ELR (cell line): ENCODE data around the gene EPHB1.
"Not testable (repeated sequence)": the region's sequence is repeated elsewhere in the genome, so short reads cannot be mapped to it uniquely, and the experiment has no call there.

Experiments used
- DNase-seq: peaks from one replicate; pipeline ENCODE4 v3.0.0-alpha.2; 2015; ENCODE audit warnings: low read depth

Gene EPHB1

GRCh38 chr3:135050536-135050935 is 255.5 kb downstream of the EPHB1 start:
- DNase-seq = no peak

- no peak for DNase-seq
Measured at GRCh38 chr3:135051409-135051973, 256.4 kb downstream of the EPHB1 start.

- no peak for DNase-seq
Measured at GRCh38 chr3:135055449-135055848, 260.4 kb downstream of the EPHB1 start.

DNA sequence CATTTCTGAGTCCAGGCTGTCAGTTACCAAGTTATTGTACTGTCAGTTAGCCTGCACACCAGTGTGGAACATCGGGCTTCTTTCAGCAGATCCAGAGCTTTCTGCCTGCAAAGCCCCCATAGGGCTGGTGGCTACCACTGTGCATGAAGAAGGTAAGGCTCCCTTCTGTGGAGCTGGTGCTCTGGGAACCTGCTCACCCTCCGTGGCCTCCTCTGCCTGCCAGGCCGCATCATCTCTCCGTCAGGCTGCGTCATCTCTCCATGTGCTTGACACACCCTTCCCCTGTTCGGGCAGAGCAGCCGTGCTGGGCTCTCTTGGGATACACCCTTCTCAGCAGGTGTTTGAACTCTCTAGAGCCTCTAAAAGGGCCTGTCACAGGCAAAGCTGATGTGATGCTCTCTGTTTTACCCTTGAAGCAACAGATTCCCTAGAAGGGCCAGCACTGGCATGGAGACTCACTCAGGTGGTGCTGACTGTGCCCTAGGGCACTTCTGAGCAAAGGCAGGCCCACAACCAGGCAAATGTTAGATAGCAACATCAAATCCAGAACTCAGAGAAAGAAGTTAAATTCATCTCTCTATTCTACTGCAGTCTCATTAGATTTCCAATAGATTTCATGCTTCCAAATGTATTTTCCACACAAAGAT is 261.1 kb downstream of the EPHB1 start:
- no peak for DNase-seq

GRCh38 chr3:135056733-135057310 is 261.8 kb downstream of the EPHB1 start:
- DNase-seq = no peak

DNA sequence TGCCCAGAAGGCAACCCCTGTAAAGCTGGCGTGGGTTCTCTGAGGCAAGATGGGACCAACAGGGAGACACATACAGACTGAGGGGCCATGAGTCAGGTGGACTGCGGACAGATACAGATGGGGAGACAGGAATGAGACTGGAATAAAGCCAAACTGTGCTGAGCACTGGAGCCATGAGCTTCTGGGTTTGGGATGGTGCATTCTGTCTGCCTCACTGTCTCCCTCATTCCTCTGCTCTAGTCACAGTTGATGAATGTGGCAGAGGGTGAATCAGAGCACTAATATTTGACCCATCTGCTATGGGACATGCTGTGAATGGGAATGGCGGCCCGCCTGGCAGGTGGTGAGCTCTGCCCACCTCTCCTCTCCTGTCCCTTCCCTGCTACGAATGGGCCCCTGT is 262.9 kb downstream of the EPHB1 start:
- no peak for DNase-seq

- DNase-seq = no peak
Measured at GRCh38 chr3:135059580-135059979, 264.5 kb downstream of the EPHB1 start.

DNA sequence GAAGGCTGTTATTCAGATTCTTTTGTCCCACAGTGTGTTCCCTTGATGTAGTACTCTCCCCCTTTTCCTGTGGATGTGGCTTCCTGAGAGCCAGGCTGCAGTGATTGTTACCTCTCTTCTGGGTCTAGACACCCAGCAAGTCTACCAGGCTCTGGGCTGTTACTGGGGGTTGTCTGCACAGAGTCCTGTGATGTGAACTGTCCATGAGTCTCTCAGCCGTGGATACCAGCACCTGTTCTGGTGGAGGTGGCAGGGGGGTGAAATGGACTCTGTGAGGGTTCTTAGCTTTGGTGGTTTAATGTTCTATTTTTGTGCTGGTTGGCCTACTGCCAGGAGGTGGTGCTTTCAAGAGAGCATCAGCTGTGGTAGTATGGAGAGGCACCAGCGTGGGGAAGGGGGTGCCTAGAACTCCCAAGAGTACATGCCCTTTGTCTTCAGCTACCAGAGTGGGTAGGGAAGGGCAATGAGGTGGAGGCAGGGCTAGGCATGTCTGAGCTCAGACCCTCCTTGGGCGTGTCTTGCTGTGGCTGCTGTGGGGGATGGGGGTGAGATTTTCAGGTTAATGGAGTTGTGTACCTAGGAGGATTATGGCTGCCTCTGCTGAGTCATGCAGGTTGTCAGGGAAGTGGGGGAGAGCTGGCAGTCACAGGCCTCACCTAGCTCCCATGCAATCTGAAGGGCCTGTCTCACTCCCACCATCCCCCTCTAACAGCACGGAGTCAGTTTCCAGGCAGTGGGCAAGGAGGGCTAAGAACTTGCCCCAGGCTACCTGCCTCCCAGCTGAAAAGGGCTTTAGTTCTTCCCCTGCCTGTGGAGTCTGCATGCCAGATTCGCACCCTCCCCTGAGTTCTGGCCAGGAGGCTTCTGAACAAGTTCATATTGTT is 272.0 kb downstream of the EPHB1 start:
- DNase-seq = not testable (repeated sequence)

GRCh38 chr3:135068011-135068410 is 273.0 kb downstream of the EPHB1 start:
- no peak for DNase-seq

DNA sequence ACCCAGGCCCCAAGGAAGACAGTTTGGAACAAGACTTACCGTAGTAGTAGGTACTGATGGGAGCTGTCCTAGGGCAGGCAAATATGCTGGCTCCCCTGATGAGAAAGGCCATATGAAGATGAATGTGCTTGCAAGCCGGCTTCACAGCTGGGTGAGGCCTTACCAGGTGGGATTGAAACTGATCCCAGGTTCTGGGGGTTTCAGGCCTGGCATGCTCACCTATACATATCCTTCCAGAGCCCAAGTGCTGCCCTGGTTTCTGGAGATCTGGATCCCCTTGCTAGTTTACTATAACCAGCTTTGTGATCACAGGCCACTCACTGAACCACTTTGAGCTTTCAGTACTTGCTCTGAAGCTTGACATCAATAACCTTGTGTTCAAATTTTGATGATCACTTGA is 274.3 kb downstream of the EPHB1 start:
- no peak for DNase-seq

- no peak for DNase-seq
Measured at GRCh38 chr3:135071483-135071882, 276.4 kb downstream of the EPHB1 start.

- DNase-seq = no peak
Measured at GRCh38 chr3:135072431-135072830, 277.4 kb downstream of the EPHB1 start.

GRCh38 chr3:135075157-135075556 is 280.1 kb downstream of the EPHB1 start:
- DNase-seq = no peak

GRCh38 chr3:135076341-135076740 is 281.3 kb downstream of the EPHB1 start:
- no peak for DNase-seq

DNA sequence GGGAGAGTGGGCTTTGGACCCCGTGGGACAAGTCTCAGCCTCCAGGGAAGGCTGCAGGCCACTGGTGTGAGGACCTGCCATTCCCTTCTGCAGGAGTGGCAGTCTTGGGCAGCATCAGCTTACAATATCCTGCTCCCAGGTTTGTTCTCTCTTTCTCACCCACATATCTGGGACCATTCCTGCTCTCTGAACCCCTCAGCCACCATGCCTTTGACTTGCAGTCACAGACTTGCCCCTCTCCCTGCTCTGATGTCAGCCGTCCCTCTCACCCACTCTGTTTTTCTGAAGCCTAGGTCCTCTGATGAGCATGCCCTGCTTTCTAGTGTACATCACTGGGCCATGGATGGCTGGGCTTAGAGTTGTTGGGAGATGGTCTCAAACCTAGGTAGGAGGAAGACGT is 282.1 kb downstream of the EPHB1 start:
- no peak for DNase-seq

DNA sequence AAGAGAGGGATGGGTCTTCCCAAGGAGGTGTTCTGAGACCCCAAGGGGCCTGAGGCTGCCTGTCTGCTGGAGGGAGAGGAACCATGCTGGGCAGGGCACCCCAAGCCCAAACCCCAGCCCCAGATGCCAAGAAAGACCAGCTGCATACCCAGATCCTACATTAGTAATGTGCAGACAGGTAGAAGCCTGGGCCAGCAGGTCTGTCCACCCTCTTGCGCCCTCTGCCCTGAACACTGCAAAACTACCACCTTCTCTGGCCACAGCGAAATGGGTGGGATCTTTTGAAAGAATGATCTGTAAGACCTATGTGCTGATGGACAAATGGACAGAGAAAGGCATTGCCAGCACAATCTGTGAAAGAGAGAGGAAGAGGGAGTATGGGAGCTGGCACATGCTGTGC is 283.2 kb downstream of the EPHB1 start:
- DNase-seq = no peak

- no peak for DNase-seq
Measured at GRCh38 chr3:135079095-135079494, 284.0 kb downstream of the EPHB1 start.

- no peak for DNase-seq
Measured at GRCh38 chr3:135081451-135081850, 286.4 kb downstream of the EPHB1 start.

GRCh38 chr3:135081856-135082434 is 286.9 kb downstream of the EPHB1 start:
- no peak for DNase-seq

DNA sequence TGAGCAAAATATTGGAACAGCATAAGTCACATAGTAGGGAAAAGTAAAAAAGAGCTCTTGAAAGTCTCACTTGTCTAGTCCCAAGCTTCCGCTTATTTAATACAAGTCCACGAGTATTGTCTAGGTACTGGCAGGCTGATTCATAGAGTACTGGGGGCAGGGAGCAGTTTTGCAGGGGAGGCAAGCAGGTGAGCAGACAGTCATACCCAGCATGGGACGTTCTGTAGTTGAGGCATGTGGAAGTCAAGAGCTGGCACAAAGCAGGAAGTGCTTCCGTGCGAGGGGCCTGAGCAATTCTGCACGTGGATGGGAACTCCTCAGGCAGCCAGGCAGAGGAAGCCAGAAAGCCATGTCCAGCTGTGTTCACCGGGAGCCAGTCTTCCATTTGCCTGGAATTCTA is 287.6 kb downstream of the EPHB1 start:
- DNase-seq = no peak

- DNase-seq = no peak
Measured at GRCh38 chr3:135083179-135083578, 288.1 kb downstream of the EPHB1 start.

DNA sequence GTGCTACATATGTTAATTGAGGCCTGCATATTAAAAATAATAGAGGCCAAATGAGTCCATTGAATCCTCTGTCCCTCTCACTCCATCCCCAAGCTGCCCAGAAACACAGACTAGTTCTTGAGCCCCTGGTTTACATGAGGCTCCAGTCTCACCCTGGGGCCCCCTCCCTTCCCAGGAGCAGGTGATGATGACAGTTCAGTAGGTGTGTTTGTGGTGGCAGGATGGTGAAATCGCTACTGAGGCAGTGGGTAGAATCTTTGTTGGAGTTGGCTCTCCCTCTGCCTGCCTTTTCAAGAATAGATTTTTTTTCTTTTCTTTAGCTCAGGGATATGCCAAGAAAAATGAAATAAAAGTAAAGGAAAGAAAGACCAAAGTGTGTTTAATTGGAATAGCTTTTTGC is 288.7 kb downstream of the EPHB1 start:
- DNase-seq = no peak

GRCh38 chr3:135084405-135084804 is 289.3 kb downstream of the EPHB1 start:
- no peak for DNase-seq
